A549 (cell line): ENCODE data around the gene SUSD3. TPM values are rescaled to one million over a fixed set of nuclear protein-coding genes. Genes with fewer than 3 reads are reported as not detected.

Experiments used
- ATAC-seq, 2 experiments: fragments of 200-7000 bp in 1 of 2; fragments of >200 bp in 1 of 2; cut with Nextera tagmentation in 1 of 2; cut with Tn5 transposase in 1 of 2; 3 replicates each; pipeline versions ENCODE4 v1.8.0 to v1.9.1; 2018 to 2020; ENCODE audit warnings: mild to moderate bottlenecking in 1 of 2, moderate library complexity in 1 of 2
- CTCF ChIA-PET: fragments of 300-600 bp; sonication (Branson Sonifier 250); formaldehyde crosslinking; extraction: SDS; loops from one replicate; lab custom pipeline; 2021; ENCODE audit warnings: antibody characterized with exemption, inconsistent platforms; lab: Yijun Ruan, JAX
- POLR2A ChIA-PET: fragments of 350-600 bp; formaldehyde crosslinking; extraction: SDS; loops from one replicate; lab custom pipeline; 2021; ENCODE audit warnings: antibody characterized with exemption, inconsistent platforms; lab: Yijun Ruan, JAX
- DNase-seq, 2 experiments: peaks; one replicate each; pipeline versions ENCODE4 v3.0.0 to v3.0.0-alpha.2; 2011 to 2016; ENCODE audit warnings: low read depth in 1 of 2, low spot score in 1 of 2
- FAIRE-seq: peaks from 2 replicates; lab custom pipeline; 2011; peaks lifted over from hg19 to GRCh38; lab: Jason Lieb, UNC
- H3K27ac ChIP-seq, 2 experiments: fragments of >200 bp; sonication (Bioruptor Twin); formaldehyde crosslinking; 3 replicates each; pipeline ENCODE4 v1.5.1; 2016 to 2017
- H3K4me1 ChIP-seq: fragments of >200 bp; sonication (Bioruptor Twin); formaldehyde crosslinking; 3 replicates; pipeline ENCODE4 v1.6.1; 2016
- H3K4me2 ChIP-seq: fragments of >200 bp; sonication (Bioruptor Twin); formaldehyde crosslinking; 3 replicates; pipeline ENCODE4 v1.6.1; 2016
- H3K4me3 ChIP-seq: fragments of >200 bp; sonication (Bioruptor Twin); formaldehyde crosslinking; 3 replicates; pipeline ENCODE4 v1.5.1; 2016
- H3K9me3 ChIP-seq: fragments of >200 bp; sonication (Bioruptor Twin); formaldehyde crosslinking; 3 replicates; pipeline ENCODE4 v1.6.1; 2016
- ATOH8 ChIP-seq: fragments of 250-450 bp; sonication (Bioruptor Pico); IDR thresholded peaks from 2 replicates; pipeline ENCODE4 v1.5.0; 2020; ENCODE audit warnings: low read depth, mild to moderate bottlenecking, moderate library complexity
- BHLHE40 ChIP-seq: IDR thresholded peaks from 2 replicates; pipeline ENCODE4 v1.6.1; 2012; ENCODE audit warnings: low read depth, low read length, inconsistent platforms
- CBX2 ChIP-seq: fragments of 200-600 bp; sonication (generic); IDR thresholded peaks from 2 replicates; pipeline ENCODE4 v1.6.1; 2016; ENCODE audit warnings: low read depth, mild to moderate bottlenecking, borderline replicate concordance
- CBX8 ChIP-seq: fragments of 200-600 bp; sonication (generic); IDR thresholded peaks from 2 replicates; pipeline ENCODE4 v1.6.1; 2016
- CEBPB ChIP-seq, 2 experiments: fragments of >200 bp in 1 of 2; sonication (Bioruptor Twin) in 1 of 2; formaldehyde crosslinking in 1 of 2; IDR thresholded peaks; 2 replicates each; pipeline ENCODE4 v1.6.1; 2012 to 2016
- EHF ChIP-seq: fragments of 250-450 bp; sonication (Bioruptor Pico); IDR thresholded peaks from 2 replicates; pipeline ENCODE4 v1.5.0; 2020; ENCODE audit warnings: mild to moderate bottlenecking
- EHMT2 ChIP-seq: fragments of 200-600 bp; sonication (generic); IDR thresholded peaks from 2 replicates; pipeline ENCODE4 v1.6.1; 2016; ENCODE audit warnings: antibody characterized with exemption, low read depth, mild to moderate bottlenecking, moderate library complexity
- ELK1 ChIP-seq: fragments of 150-350 bp; IDR thresholded peaks from 2 replicates; pipeline ENCODE4 v1.6.1; 2014; ENCODE audit warnings: low read depth, mild to moderate bottlenecking, low read length
- EP300 ChIP-seq, 2 experiments: fragments of >200 bp; sonication (Bioruptor Twin); formaldehyde crosslinking; IDR thresholded peaks; 2 replicates in 1 of 2; 3 replicates in 1 of 2; pipeline ENCODE4 v1.6.1; 2016 to 2017
- ESRRA ChIP-seq: fragments of 150-350 bp; IDR thresholded peaks from 2 replicates; pipeline ENCODE4 v1.6.1; 2014; ENCODE audit warnings: mild to moderate bottlenecking, low read length, borderline replicate concordance
- GATA3 ChIP-seq: IDR thresholded peaks from 2 replicates; pipeline ENCODE4 v1.6.1; 2012; ENCODE audit warnings: borderline replicate concordance
- HMGXB4 ChIP-seq: fragments of 250-450 bp; sonication (Bioruptor Pico); IDR thresholded peaks from 2 replicates; pipeline ENCODE4 v1.5.0; 2021; ENCODE audit warnings: mild to moderate bottlenecking, moderate library complexity, borderline replicate concordance
- HOXB13 ChIP-seq: fragments of 250-450 bp; sonication (Bioruptor Pico); IDR thresholded peaks from 2 replicates; pipeline ENCODE4 v1.5.0; 2020; ENCODE audit warnings: low read depth, mild to moderate bottlenecking, moderate library complexity
- MAX ChIP-seq: IDR thresholded peaks from 2 replicates; pipeline ENCODE4 v1.6.1; 2012
- MAZ ChIP-seq: fragments of 150-350 bp; IDR thresholded peaks from 2 replicates; pipeline ENCODE4 v1.6.1; 2014; ENCODE audit warnings: antibody characterized with exemption, low read depth, low read length, borderline replicate concordance
- MYC ChIP-seq: IDR thresholded peaks from 2 replicates; pipeline ENCODE4 v1.6.1; 2012; ENCODE audit warnings: mild to moderate bottlenecking, inconsistent platforms, low read length, improper control_type of control experiment, borderline replicate concordance
- RAD21 ChIP-seq, 2 experiments: fragments of >200 bp in 1 of 2; sonication (Bioruptor Twin) in 1 of 2; formaldehyde crosslinking in 1 of 2; IDR thresholded peaks in 1 of 2; conservative IDR thresholded peaks in 1 of 2; 2 replicates in 1 of 2; 3 replicates in 1 of 2; pipeline ENCODE4 v1.6.1; 2012 to 2018; ENCODE audit warnings: inconsistent platforms in 1 of 2
- RARB ChIP-seq: fragments of 250-450 bp; sonication (Bioruptor Pico); IDR thresholded peaks from 2 replicates; pipeline ENCODE4 v1.8.0; 2021; ENCODE audit warnings: mild to moderate bottlenecking, moderate library complexity
- SREBF2 ChIP-seq: fragments of 450-650 bp; IDR thresholded peaks from 2 replicates; pipeline ENCODE4 v1.6.1; 2014; ENCODE audit warnings: mild to moderate bottlenecking, moderate library complexity
- TFCP2L1 ChIP-seq: fragments of 250-450 bp; sonication (Bioruptor Pico); IDR thresholded peaks from 2 replicates; pipeline ENCODE4 v1.5.0; 2021; ENCODE audit warnings: mild to moderate bottlenecking
- TP53 ChIP-seq: fragments of 250-450 bp; sonication (Bioruptor Pico); IDR thresholded peaks from 2 replicates; pipeline ENCODE4 v1.5.0; 2021; ENCODE audit warnings: mild to moderate bottlenecking, moderate library complexity
- ZNF302 ChIP-seq: fragments of 250-450 bp; sonication (Bioruptor Pico); IDR thresholded peaks from 2 replicates; pipeline ENCODE4 v1.9.0; 2021; ENCODE audit warnings: inconsistent platforms, mild to moderate bottlenecking, moderate library complexity
- WGBS: methylation state at CpG from one replicate; pipeline ENCODE4 v1.1.6; 2017; ENCODE audit errors: missing lambda C conversion rate; 5-methylcytosine and 5-hydroxymethylcytosine counted together
- polyA plus RNA-seq, 4 experiments: library from polyadenylated mRNA; depleted of rRNA in 3 of 4; stranded (reverse); fragments of >200 nt; fragmentation: RNase III in 1 of 4; extraction: RNeasy Plus Mini Kit Qiagen cat#74134 plus additional on column Dnase treatment in 1 of 4; gene quantifications; 2 replicates in 3 of 4; 3 replicates in 1 of 4; pipeline ENCODE4 v1.2.3, GENCODE V29; 2011 to 2017
- TF ChIP-seq, protein P1 (sequence below): fragments of >200 bp; sonication (Bioruptor Twin); formaldehyde crosslinking; IDR thresholded peaks from 2 replicates; pipeline ENCODE4 v1.6.1; 2016

Gene SUSD3
- polyA plus RNA-seq, 2 of the 4 experiments (the other 2 are of a cell fraction): 0.27 to 0.34 TPM

DNA sequence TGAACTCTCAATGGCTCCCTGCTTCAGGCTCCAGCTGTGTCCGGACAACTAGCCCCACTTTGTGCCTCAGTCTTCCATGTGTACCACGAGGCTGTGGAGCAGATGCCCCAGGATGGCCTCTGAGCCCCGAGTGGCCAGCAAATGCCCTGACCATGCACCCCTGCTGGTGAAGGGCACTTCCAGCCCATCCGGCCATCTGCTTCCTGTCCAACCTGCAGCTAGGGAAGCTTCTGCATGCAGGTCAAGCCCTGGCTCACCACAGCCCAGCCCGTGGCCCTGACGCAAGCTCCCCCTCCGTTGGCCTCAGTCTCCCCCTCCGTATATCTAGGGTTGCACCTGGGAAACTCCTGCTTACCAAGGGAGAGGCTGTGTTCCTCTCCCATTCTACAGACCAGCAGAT lies 70.8 kb downstream of the SUSD3 start (continued):
- TF ChIP-seq HMGXB4 (CRISPR knock-in tag) (no peak), RARB (CRISPR knock-in tag) (no peak), GATA3 (no peak)

DNA sequence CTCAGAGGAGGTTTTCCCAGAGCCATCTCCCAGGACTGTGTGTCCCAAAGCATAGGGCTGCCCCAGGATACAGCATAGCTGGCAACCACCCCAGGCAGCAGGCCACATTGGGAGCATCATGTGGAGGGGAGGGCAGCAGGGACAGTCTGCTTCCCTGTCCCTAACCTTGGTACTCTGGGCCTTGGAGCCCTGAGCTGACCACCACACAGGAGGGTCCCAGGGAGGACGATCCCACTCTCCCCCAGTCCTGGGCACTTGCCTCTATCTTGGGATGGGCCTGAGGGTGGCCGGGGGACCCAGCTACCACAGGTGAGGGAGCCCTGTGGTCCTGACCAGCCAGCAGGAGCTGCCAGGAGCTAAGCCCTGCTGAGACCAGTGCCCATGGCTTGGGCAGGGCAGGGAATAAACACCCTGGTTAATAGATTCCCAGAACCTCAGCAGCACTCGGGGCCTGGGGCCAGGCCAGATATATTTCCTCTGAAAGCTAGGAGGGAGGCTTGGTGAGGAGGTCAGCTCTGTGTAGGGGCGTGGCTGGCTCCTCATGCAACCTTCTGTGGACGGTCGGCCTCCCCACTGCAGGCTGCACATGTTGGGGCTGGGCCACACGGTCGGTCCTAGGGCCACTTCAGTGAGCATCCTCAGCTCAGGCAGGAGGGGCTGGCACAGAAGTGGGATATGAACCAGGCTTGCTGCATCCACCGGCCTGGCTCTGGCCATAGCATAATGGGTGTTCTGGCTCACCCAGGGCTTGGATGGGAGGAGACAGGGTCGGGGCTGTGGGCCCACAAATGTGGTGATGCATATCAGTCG lies 71.4 kb downstream of the SUSD3 start:
- peak overlapping the region in 1 of 2 experiments; percentile 96; a peak in 2 of 6 replicates for H3K27ac ChIP-seq
- no peaks in the 10 kb centered on the region for H3K9me3 ChIP-seq
- 95% methylated on average over 5 of the region's 11 CpGs for WGBS
- H3K4me3 ChIP-seq: no peak overlapping the region
- peaks cover 35% of the 10 kb centered on the region for H3K4me1 ChIP-seq
- TF ChIP-seq TP53 (CRISPR knock-in tag) (no peak), ZNF302 (CRISPR knock-in tag) (no peak), SREBF2 (no peak), CEBPB (IDR thresholded peaks at IDR 0.05) (no peak), MAX (no peak), EHF (CRISPR knock-in tag) (no peak), CBX8 (no peak), RAD21 (conservative IDR thresholded peaks at IDR 0.05 in 1 of 2, IDR thresholded peaks at IDR 0.05 in 1 of 2) (no peak), TFCP2L1 (CRISPR knock-in tag) (no peak), HOXB13 (CRISPR knock-in tag) (no peak), ELK1 (no peak), MAZ (no peak), EP300 (IDR thresholded peaks at IDR 0.05) (no peak), MYC (no peak), CBX2 (no peak), ATOH8 (CRISPR knock-in tag) (no peak), EHMT2 (no peak), ESRRA (no peak), BHLHE40 (no peak)
- TF ChIP-seq, protein P1, sequence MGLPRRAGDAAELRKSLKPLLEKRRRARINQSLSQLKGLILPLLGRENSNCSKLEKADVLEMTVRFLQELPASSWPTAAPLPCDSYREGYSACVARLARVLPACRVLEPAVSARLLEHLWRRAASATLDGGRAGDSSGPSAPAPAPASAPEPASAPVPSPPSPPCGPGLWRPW: no peak
- FAIRE-seq (no peak), ATAC-seq (no peak), DNase-seq (no peak)
- H3K4me2 ChIP-seq: no peak overlapping the region
- POLR2A ChIA-PET: interaction anchor here (1.0 kb wide), 1 partner anchor 10 kb away, joined by 5 read pairs; no protein-coding TSS in a partner anchor
- CTCF ChIA-PET: interaction anchor here (0.7 to 4.0 kb wide), 8 partner anchors 9 to 884 kb away, joined by 3 to 31 read pairs (median 4); no protein-coding TSS in a partner anchor
